ENCODE results near the gene ATF7IP2.

DNA sequence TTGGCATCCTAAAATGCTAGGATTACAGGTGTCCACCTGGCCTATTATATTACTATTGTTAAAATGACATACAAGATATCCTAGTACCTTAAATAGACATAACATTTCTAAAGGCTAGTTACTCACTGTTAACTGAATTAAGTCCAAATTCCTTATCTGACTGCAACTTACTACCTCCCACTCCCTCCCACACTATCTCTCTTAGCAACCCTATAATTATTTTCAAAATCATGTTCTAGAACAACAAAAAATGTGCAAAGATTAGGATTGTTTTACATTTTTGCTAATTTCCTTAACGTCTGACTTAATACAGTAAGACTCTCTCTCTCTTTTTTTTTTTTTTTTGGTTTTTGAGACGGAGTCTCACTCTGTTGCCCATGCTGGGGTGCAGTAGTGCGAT, 2.2 kb upstream of the ATF7IP2 start:
- TF ChIP-seq, protein P1, sequence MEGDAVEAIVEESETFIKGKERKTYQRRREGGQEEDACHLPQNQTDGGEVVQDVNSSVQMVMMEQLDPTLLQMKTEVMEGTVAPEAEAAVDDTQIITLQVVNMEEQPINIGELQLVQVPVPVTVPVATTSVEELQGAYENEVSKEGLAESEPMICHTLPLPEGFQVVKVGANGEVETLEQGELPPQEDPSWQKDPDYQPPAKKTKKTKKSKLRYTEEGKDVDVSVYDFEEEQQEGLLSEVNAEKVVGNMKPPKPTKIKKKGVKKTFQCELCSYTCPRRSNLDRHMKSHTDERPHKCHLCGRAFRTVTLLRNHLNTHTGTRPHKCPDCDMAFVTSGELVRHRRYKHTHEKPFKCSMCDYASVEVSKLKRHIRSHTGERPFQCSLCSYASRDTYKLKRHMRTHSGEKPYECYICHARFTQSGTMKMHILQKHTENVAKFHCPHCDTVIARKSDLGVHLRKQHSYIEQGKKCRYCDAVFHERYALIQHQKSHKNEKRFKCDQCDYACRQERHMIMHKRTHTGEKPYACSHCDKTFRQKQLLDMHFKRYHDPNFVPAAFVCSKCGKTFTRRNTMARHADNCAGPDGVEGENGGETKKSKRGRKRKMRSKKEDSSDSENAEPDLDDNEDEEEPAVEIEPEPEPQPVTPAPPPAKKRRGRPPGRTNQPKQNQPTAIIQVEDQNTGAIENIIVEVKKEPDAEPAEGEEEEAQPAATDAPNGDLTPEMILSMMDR (IDR thresholded peaks at IDR 0.05) = no peak
- TF ChIP-seq POLR2A (IDR thresholded peaks at IDR 0.05) = no peak
